Activated naive CD4-positive, alpha-beta T cell treated with anti-CD3 and anti-CD28 coated beads, Interleukin-2, amount 10 ng/mL, durations not matched to agents 7 days and 5 days (primary cell): Measurements from ENCODE around the gene ZDHHC9.
"Not testable (repeated sequence)": the region's sequence is repeated elsewhere in the genome, so short reads cannot be mapped to it uniquely, and the experiment has no call there.

Source experiments
- CTCF ChIA-PET: fragments of 350-600 bp; sonication (Branson Sonifier 250); formaldehyde crosslinking; loops from one replicate; lab custom pipeline; 2021; ENCODE audit warnings: antibody characterized with exemption; lab: Charles Lee
- DNase-seq: peaks from one replicate; pipeline ENCODE4 v3.0.0-alpha.2; 2020
- H3K27ac Mint-ChIP-seq: one replicate; pipeline ENCODE4 v1.8.0; 2021; ENCODE audit warnings: mild to moderate bottlenecking, moderate library complexity, mixed read lengths
- H3K27me3 Mint-ChIP-seq: one replicate; pipeline ENCODE4 v1.8.0; 2021; ENCODE audit warnings: mild to moderate bottlenecking, mixed read lengths
- H3K36me3 Mint-ChIP-seq: one replicate; pipeline ENCODE4 v1.8.0; 2021; ENCODE audit warnings: mixed read lengths
- H3K4me1 Mint-ChIP-seq: one replicate; pipeline ENCODE4 v1.8.0; 2021; ENCODE audit warnings: mixed read lengths
- H3K4me3 Mint-ChIP-seq: one replicate; pipeline ENCODE4 v1.8.0; 2021; ENCODE audit warnings: mild to moderate bottlenecking, moderate library complexity, mixed read lengths
- H3K9me3 Mint-ChIP-seq: one replicate; pipeline ENCODE4 v1.8.0; 2021; ENCODE audit warnings: mixed read lengths

Gene ZDHHC9

DNA sequence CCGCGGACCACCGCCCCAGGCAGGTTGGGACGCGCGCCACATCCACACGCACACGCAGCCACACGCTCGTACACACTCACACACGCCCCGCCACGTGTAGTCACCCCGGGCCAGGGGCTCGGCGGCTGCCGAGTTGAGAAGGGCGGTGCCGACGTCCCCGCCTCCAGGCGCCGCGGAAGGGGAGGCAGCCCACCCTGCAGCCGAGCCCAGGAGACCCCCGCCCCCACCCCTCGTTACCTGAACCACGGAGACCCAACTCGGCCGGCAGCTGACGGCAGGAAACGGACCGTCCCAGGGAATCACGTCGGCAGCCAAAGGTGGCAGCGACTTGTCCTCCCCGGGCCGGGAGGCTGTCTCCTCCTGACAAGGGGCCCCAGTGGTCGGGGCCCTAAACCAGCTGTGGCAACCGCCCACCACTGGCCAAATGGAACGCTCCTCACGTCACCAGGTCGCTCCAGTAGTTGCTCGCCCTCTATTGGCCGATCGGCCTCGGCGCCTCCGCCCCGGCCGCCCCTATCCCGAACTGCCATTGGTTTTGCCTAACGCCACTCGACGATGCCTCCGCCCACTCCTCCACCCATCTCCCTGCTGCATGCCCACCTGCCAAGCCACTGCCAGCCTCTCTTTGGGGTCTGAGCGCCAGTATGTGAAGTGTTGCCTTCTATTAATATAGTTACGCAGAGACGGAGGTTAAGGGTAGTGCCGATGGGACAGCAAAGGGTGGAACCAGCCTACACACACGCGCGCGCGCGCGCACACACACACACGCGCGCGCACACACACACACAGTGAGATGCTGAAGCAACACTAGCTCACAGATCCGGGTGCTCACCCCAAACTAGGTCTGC lies at the start of gene ZDHHC9:
Gene ZDHHC9 (minus strand): TSS at position 428 of the 848 bp plus-strand sequence. CDS start 1,941 bp downstream, outside the sequence.
- Mint-ChIP-seq H3K27ac (peak within 1 kb of the TSS; percentile 82), H3K4me1 (peaks cover 25% of the 10 kb centered on the region), H3K9me3 (no peaks in the 10 kb centered on the region), H3K27me3 (peaks cover 4% of the 10 kb centered on the region), H3K4me3 (peak within 1 kb of the TSS; percentile 89), H3K36me3 (peaks cover 7% of the 10 kb centered on the region)
- DNase-seq: peak; percentile 90
- CTCF ChIA-PET: no interaction called here

DNA sequence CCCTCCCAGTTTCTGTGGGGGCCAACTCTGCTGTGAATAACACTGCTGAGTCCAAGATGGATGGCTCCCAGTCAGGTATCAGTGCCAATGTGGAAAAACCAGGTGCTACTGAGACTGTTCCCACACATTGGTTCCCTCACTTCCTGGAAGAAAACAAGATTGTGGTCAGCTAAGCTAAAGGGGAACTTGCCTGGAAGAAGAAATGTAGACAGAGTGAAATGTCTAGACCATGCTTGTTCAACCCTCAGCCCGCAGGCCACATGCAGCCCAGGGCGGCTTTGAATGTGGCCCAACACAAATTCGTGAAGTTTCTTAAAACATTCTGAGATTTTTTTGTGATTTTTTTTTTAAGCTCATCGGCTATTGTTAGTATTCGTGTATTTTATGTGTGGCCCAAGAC lies 33.7 kb upstream of the ZDHHC9 start:
- Mint-ChIP-seq H3K36me3 (no peaks in the 10 kb centered on the region), H3K4me3 (no peak overlapping the region), H3K4me1 (no peaks in the 10 kb centered on the region), H3K9me3 (no peaks in the 10 kb centered on the region), H3K27me3 (peaks cover 5% of the 10 kb centered on the region), H3K27ac (no peak overlapping the region)
- CTCF ChIA-PET: no interaction called here
- DNase-seq: no peak

GRCh38 chrX:129876771-129877305 lies 33.2 kb upstream of the ZDHHC9 start:
- H3K27ac Mint-ChIP-seq: no peak overlapping the region
- CTCF ChIA-PET: no interaction called here
- H3K9me3 Mint-ChIP-seq: no peaks in the 10 kb centered on the region
- no peaks in the 10 kb centered on the region for H3K36me3 Mint-ChIP-seq
- peaks cover 5% of the 10 kb centered on the region for H3K27me3 Mint-ChIP-seq
- DNase-seq: no peak
- no peak overlapping the region for H3K4me3 Mint-ChIP-seq
- no peaks in the 10 kb centered on the region for H3K4me1 Mint-ChIP-seq

GRCh38 chrX:129875669-129876068 lies 32.0 kb upstream of the ZDHHC9 start:
- Mint-ChIP-seq H3K27me3 (peaks cover 5% of the 10 kb centered on the region), H3K27ac (no peak overlapping the region), H3K9me3 (no peaks in the 10 kb centered on the region), H3K4me1 (no peaks in the 10 kb centered on the region), H3K4me3 (no peak overlapping the region), H3K36me3 (no peaks in the 10 kb centered on the region)
- no peak for DNase-seq
- CTCF ChIA-PET: no interaction called here

DNA sequence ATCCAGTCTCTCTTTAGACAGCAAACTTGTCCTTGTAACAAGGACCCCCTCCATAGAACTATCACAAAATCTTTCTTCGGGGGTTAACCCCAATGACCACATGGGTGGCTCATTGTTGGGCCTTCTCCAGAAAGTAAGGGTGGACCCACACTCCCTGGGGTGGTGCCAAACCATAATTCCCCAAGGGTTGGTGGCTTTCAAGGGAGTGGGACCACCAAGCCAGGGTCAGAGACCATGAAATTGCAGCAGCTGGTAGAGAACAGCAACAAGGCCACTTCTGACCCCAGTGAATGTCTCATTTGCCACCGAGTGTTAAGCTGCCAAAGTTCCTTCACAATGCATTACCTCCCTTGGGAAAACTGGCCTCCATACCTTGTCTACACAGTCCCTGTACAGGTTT lies 28.8 kb upstream of the ZDHHC9 start:
- CTCF ChIA-PET: interaction anchor here (0.8 kb wide), 1 partner anchor 262 kb away, joined by 3 read pairs; no protein-coding TSS in a partner anchor
- Mint-ChIP-seq H3K27ac (no peak overlapping the region), H3K4me1 (no peaks in the 10 kb centered on the region), H3K9me3 (no peaks in the 10 kb centered on the region), H3K27me3 (peaks cover 5% of the 10 kb centered on the region), H3K4me3 (no peak overlapping the region), H3K36me3 (no peaks in the 10 kb centered on the region)
- no peak for DNase-seq

GRCh38 chrX:129866321-129866720 lies 22.6 kb upstream of the ZDHHC9 start:
- H3K4me1 Mint-ChIP-seq, H3K36me3 Mint-ChIP-seq, H3K27ac Mint-ChIP-seq, H3K9me3 Mint-ChIP-seq, H3K27me3 Mint-ChIP-seq, DNase-seq, CTCF ChIA-PET, H3K4me3 Mint-ChIP-seq: not testable (repeated sequence)

GRCh38 chrX:129859134-129859533 lies 15.4 kb upstream of the ZDHHC9 start:
- H3K27ac Mint-ChIP-seq, DNase-seq, H3K9me3 Mint-ChIP-seq, H3K36me3 Mint-ChIP-seq, CTCF ChIA-PET, H3K4me3 Mint-ChIP-seq, H3K27me3 Mint-ChIP-seq, H3K4me1 Mint-ChIP-seq: not testable (repeated sequence)

DNA sequence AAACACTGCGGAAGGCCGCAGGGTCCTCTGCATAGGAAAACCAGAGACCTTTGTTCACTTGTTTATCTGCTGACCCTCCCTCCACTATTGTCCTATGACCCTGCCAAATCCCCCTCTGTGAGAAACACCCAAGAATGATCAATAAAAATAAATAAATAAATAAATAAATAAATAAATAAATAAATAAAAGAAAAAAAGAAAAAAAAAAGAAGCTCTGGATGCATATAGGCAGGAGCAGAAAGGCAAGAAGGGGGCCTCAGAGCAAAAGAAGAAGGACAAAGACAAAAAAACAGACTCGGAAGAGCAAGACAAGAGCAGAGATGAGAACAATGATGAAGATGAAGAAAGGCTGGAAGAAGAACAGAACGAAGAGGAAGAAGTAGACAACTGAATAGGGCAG lies 8.1 kb upstream of the ZDHHC9 start:
- CTCF ChIA-PET, H3K4me1 Mint-ChIP-seq, H3K27me3 Mint-ChIP-seq: not testable (repeated sequence)

DNA sequence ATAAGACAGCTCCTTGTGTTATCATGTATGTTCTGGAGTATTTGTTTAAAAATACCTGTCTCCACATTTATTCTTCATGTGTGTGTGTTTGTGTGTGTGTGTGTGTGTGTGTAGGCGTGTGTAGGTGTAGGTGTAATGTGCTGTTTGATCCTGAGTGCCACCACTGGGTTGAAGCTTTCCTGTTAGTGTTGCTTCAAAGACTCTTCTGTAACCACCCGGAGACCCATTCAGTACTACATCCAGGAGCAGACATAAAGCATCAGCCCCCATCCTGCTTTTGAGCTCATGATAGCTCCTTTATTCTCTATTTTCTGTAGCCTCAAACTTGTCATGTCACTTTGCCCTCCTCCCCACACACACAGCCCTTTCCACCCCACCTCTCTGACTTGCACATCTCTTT lies 3.0 kb upstream of the ZDHHC9 start:
- DNase-seq: no peak
- Mint-ChIP-seq H3K27me3 (peaks cover 4% of the 10 kb centered on the region), H3K27ac (peak overlapping the region; percentile 34)

More for the DNA sequence above, 8.1 kb upstream of the ZDHHC9 start:
- not testable (repeated sequence) for DNase-seq, H3K4me3 Mint-ChIP-seq, H3K9me3 Mint-ChIP-seq, H3K36me3 Mint-ChIP-seq, H3K27ac Mint-ChIP-seq

GRCh38 chrX:129845616-129846190 lies 2.0 kb upstream of the ZDHHC9 start:
- CTCF ChIA-PET: interaction anchor here (1.2 kb wide), 1 partner anchor 215 kb away, joined by 3 read pairs; no protein-coding TSS in a partner anchor
- peaks cover 3% of the 10 kb centered on the region for H3K36me3 Mint-ChIP-seq
- DNase-seq: no peak
- H3K4me1 Mint-ChIP-seq: peaks cover 25% of the 10 kb centered on the region
- H3K27me3 Mint-ChIP-seq: peaks cover 4% of the 10 kb centered on the region
- H3K9me3 Mint-ChIP-seq: no peaks in the 10 kb centered on the region
- no peak overlapping the region for H3K27ac Mint-ChIP-seq
- no peak overlapping the region for H3K4me3 Mint-ChIP-seq

More for the DNA sequence above, 3.0 kb upstream of the ZDHHC9 start:
- no peaks in the 10 kb centered on the region for H3K9me3 Mint-ChIP-seq
- no peak overlapping the region for H3K4me3 Mint-ChIP-seq
- no peaks in the 10 kb centered on the region for H3K36me3 Mint-ChIP-seq
- CTCF ChIA-PET: no interaction called here
- H3K4me1 Mint-ChIP-seq: peaks cover 23% of the 10 kb centered on the region

GRCh38 chrX:129843209-129843458 lies 552 bp downstream of the ZDHHC9 start:
- peak overlapping the region; percentile 89 for H3K4me3 Mint-ChIP-seq
- H3K4me1 Mint-ChIP-seq: peaks cover 25% of the 10 kb centered on the region
- no peaks in the 10 kb centered on the region for H3K9me3 Mint-ChIP-seq

DNA sequence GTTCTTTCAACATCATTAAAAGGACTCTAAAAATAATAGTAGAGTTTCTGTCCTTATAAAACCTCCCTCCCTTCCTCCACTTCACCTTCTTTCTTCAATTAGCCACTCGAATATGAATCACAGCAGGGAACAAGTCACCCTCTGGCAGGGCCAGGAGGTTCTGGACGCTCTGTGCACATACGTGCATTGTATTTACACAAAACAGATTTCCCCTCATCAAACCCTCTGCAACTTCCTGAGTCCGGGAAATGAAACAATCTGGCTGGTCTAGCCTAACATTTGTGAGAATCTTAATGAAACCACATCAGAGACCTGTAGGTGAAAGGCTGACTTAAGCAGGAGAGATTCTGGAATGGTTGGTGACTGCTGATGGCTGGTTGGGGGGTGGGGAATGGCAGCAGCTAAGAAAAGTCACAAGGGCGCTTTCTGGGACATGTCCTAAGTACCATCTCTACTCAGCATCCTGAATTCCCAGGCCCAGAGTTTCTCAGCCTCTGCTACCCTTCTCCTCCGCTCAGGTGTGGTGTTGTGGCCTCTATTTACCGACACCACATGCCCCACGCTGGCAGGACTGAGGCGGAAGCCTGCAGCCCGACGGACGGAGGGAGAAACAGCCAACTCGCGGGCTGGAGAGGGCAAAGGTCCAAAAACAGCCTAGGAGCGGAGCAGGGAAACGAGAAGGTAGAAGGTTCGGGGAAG lies 1.0 kb downstream of the ZDHHC9 start:
- peaks cover 25% of the 10 kb centered on the region for H3K4me1 Mint-ChIP-seq
- peak overlapping the region; percentile 65 for H3K27ac Mint-ChIP-seq
- CTCF ChIA-PET: no interaction called here
- peak overlapping the region; percentile 81 for H3K4me3 Mint-ChIP-seq
- peaks cover 4% of the 10 kb centered on the region for H3K27me3 Mint-ChIP-seq
- peaks cover 7% of the 10 kb centered on the region for H3K36me3 Mint-ChIP-seq
- no peak for DNase-seq
- H3K9me3 Mint-ChIP-seq: no peaks in the 10 kb centered on the region

More at GRCh38 chrX:129843209-129843458, 552 bp downstream of the ZDHHC9 start:
- Mint-ChIP-seq H3K36me3 (peaks cover 7% of the 10 kb centered on the region), H3K27ac (peak overlapping the region; percentile 65), H3K27me3 (peaks cover 4% of the 10 kb centered on the region)
- DNase-seq: no peak
- CTCF ChIA-PET: no interaction called here

DNA sequence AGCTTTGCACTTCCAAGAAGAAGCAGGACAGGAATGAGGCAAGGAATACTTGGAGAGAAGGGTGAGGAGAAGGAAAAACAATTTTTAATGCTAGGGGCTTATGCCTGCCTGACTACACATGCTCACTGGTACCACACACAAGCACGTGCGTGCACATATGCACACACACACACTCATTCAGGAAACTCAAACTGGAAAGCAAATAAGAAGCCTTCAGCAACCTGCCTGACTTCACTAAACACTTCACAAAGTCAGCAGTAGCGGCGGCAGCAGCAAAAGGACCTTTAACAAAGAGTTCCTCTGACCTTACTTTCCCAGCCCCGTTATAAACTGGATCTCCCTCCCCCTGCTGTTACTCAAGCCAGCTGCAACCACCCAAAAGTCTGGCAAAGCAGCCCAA lies 3.3 kb downstream of the ZDHHC9 start:
- no peaks in the 10 kb centered on the region for H3K9me3 Mint-ChIP-seq
- no peak for DNase-seq
- H3K4me1 Mint-ChIP-seq: peaks cover 21% of the 10 kb centered on the region
- H3K27ac Mint-ChIP-seq: no peak overlapping the region
- H3K27me3 Mint-ChIP-seq: peaks cover 4% of the 10 kb centered on the region
- CTCF ChIA-PET: no interaction called here
- peaks cover 7% of the 10 kb centered on the region for H3K36me3 Mint-ChIP-seq
- H3K4me3 Mint-ChIP-seq: no peak overlapping the region

GRCh38 chrX:129836827-129837226 lies 6.9 kb downstream of the ZDHHC9 start:
- Mint-ChIP-seq H3K4me1 (peaks cover 4% of the 10 kb centered on the region), H3K9me3 (no peaks in the 10 kb centered on the region), H3K4me3 (no peak overlapping the region), H3K36me3 (peaks cover 11% of the 10 kb centered on the region), H3K27ac (no peak overlapping the region), H3K27me3 (no peaks in the 10 kb centered on the region)
- no peak for DNase-seq
- CTCF ChIA-PET: interaction anchor here (1.1 kb wide), 1 partner anchor 14 kb away, joined by 3 read pairs; no protein-coding TSS in a partner anchor
